Lung (tissue), 12 donors: ENCODE measurements around the gene EHD4. TPM values are rescaled to one million over a fixed set of nuclear protein-coding genes. Genes with fewer than 3 reads are reported as not detected.

ENCODE experiments used
- ATAC-seq: fragments of 200-7000 bp; cut with Tn5 transposase; one replicate; pipeline ENCODE4 v1.9.1; 2020; ENCODE audit warnings: moderate number of reproducible peaks; ENCODE audit not compliant: insufficient read depth, low FRiP score
- DNase-seq, 3 donors: peaks; one replicate each; pipeline ENCODE4 v3.0.0-alpha.2; 2013 to 2017
- H3K27ac ChIP-seq, 2 donors: one replicate each; pipeline ENCODE4 v1.5.1; 2013; ENCODE audit warnings: mild to moderate bottlenecking in 2 of 2, moderate library complexity in 2 of 2, control low read depth in 1 of 2, inconsistent platforms in 1 of 2, low read depth in 1 of 2, low read length in 1 of 2
- H3K27me3 ChIP-seq, 3 donors: one replicate each; pipeline ENCODE4 v1.5.1; 2013; ENCODE audit warnings: low read length in 2 of 3; ENCODE audit not compliant: control insufficient read depth in 3 of 3, insufficient read depth in 3 of 3
- H3K36me3 ChIP-seq, 4 donors: one replicate each; pipeline ENCODE4 v1.5.1; 2013; ENCODE audit warnings: low read length in 4 of 4, mild to moderate bottlenecking in 1 of 4, moderate library complexity in 1 of 4; ENCODE audit not compliant: control insufficient read depth in 4 of 4, insufficient read depth in 4 of 4
- H3K4me1 ChIP-seq, 5 donors: one replicate each; pipeline ENCODE4 v1.5.1; 2013; ENCODE audit warnings: low read length in 5 of 5, mild to moderate bottlenecking in 2 of 5, moderate library complexity in 1 of 5; ENCODE audit not compliant: control insufficient read depth in 5 of 5, insufficient read depth in 5 of 5
- H3K4me3 ChIP-seq: one replicate; pipeline ENCODE4 v1.5.1; 2013; ENCODE audit warnings: mild to moderate bottlenecking, control low read depth, moderate library complexity
- H3K9ac ChIP-seq, 2 donors: one replicate each; pipeline ENCODE4 v1.5.1; 2013; ENCODE audit warnings: low read length in 2 of 2, control low read depth in 1 of 2; ENCODE audit not compliant: insufficient read depth in 1 of 2
- H3K9me3 ChIP-seq, 4 donors: one replicate each; pipeline ENCODE4 v1.5.1; 2013; ENCODE audit warnings: low read length in 3 of 4, mild to moderate bottlenecking in 1 of 4, moderate library complexity in 1 of 4; ENCODE audit not compliant: control insufficient read depth in 4 of 4, insufficient read depth in 3 of 4
- WGBS, 2 donors: extraction: QIAGEN DNeasy Blood & Tissue Kit; methylation state at CpG; one replicate each; pipeline ENCODE4 v1.1.7; 2013; 5-methylcytosine and 5-hydroxymethylcytosine counted together
- polyA plus RNA-seq, 2 donors: library from polyadenylated mRNA; stranded (reverse); fragments of 200-250 nt; gene quantifications; one replicate each; pipeline ENCODE4 v1.2.1, GENCODE V29; 2013
- total RNA-seq, 2 donors: library from RNA; depleted of rRNA in 1 of 2; stranded (reverse); fragments of >200 nt in 1 of 2; gene quantifications; one replicate each; pipeline ENCODE4 v1.2.1, GENCODE V29; 2014 to 2021
- TF ChIP-seq, protein P1 (sequence below): IDR thresholded peaks from 2 replicates; pipeline ENCODE4 v1.5.1; 2012; ENCODE audit warnings: mild to moderate bottlenecking; ENCODE audit errors: control extremely low read depth, extremely low read depth
- donor health status: control.
- donor health status: control.
- donor health status: Bipolar disorder and iron deficiency.
- donor health status: healthy.
- donor health status: DM: yes; HTN: yes; CAD: no.

EHD4 gene
- total and polyA plus RNA-seq, 4 donors = 16.4 to 36.3 (median 25.9) TPM

DNA sequence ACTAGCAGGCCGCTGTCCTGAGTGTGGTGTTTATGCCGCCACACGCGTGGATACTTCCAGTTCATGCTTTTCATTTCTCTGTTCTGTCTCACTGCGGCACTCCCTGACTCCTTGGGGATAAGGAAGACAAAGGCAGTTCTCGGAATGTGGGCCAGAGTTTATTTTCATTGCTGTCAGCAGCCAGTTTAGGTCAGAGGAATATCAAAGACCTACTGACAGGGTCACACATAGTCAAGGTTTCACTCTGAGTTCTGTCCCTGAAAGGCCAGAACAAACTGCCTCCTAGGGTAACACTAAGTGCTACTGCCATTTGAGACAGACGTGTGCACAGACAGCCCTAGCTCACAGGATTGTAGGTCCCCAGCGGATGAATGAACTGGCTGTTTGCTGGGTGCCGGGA lies 51.2 kb downstream of the EHD4 start:
- ATAC-seq = no peak
- TF ChIP-seq, protein P1, sequence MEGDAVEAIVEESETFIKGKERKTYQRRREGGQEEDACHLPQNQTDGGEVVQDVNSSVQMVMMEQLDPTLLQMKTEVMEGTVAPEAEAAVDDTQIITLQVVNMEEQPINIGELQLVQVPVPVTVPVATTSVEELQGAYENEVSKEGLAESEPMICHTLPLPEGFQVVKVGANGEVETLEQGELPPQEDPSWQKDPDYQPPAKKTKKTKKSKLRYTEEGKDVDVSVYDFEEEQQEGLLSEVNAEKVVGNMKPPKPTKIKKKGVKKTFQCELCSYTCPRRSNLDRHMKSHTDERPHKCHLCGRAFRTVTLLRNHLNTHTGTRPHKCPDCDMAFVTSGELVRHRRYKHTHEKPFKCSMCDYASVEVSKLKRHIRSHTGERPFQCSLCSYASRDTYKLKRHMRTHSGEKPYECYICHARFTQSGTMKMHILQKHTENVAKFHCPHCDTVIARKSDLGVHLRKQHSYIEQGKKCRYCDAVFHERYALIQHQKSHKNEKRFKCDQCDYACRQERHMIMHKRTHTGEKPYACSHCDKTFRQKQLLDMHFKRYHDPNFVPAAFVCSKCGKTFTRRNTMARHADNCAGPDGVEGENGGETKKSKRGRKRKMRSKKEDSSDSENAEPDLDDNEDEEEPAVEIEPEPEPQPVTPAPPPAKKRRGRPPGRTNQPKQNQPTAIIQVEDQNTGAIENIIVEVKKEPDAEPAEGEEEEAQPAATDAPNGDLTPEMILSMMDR = no peak
- H3K9ac ChIP-seq = no peak overlapping the region
- peaks cover 0 to 39% (median 13%) of the 10 kb centered on the region in 5 donors for H3K4me1 ChIP-seq
- H3K27me3 ChIP-seq = no peaks in the 10 kb centered on the region
- DNase-seq = no peak
- H3K9me3 ChIP-seq = no peaks in the 10 kb centered on the region
- H3K27ac ChIP-seq = peak overlapping the region in 1 of 2 donors; percentile 71
- H3K4me3 ChIP-seq = no peak overlapping the region
- WGBS, 2 donors = 73 to 87% methylated on average over 9 of the region's 9 CpGs
- peaks cover 0 to 22% (median 2%) of the 10 kb centered on the region in 4 donors for H3K36me3 ChIP-seq

DNA sequence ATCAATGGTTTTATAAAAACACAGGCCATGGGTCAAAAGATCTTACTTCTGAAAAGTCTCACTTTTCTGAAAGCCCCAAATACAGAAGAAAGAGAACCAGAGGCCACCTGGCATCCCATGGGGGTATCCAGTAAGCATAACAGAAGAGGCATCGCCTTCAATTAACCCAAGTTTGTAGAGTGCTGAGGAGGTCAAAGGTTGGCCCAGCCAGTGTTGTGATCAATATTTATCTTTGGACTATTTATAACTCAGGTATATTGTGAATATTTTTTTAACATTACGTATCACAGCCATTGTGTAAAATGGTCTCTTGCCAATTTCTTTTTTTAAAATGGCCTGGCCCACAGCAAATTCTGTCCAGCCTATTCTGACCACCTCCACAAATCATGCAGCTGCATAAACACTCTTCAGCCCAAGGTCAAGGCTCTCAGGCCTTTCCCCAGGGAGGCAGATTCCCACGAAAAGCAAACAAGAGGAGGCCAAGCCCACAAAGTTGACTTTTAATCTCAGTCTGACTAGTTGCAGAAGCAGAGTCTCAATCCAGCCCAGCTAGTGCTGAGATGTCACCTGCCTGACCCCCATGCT lies 52.3 kb downstream of the EHD4 start:
- Histone ChIP-seq H3K9ac (no peak overlapping the region), H3K9me3 (no peaks in the 10 kb centered on the region), H3K27ac (peak overlapping the region in 1 of 2 donors; percentile 80), H3K4me3 (no peak overlapping the region), H3K4me1 (peaks cover 0 to 43% (median 7%) of the 10 kb centered on the region in 5 donors), H3K27me3 (no peaks in the 10 kb centered on the region), H3K36me3 (peaks cover 0 to 24% (median 2%) of the 10 kb centered on the region in 4 donors)
- WGBS, 2 donors = 49 to 67% methylated on average over 3 of the region's 3 CpGs
- TF ChIP-seq, protein P1 = no peak
- DNase-seq (peak in 1 of 3 donors; percentile 31), ATAC-seq (no peak)

DNA sequence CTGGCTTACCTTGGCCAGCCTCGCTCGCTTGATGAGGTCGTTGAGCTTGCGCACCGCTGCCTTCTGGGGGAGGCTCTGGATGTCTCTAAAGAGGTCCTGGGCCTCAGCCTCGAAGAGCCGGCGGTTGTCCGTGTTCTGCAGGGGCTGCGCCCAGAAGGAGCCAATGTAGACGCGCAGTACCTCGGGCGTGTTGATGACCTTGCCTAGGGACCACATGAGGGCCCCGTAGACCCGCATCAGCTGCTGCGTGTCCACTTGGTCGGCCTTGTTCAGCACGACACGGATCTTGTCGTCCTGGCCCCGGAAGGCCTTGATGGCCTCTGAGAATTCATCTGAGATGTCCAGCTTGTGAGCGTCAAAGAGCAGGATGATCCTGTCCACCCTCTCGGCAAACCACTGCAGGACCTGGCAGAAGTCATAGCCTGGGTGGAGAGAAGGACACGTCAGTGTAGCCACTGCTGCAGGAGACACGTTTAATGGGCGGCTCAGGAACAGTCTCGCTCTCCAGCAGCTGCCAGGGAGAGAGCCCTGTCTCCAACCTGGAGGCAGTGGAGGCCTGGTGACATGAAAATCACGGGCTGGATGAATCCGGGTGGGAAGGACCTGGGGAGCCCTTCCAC lies 53.0 kb downstream of the EHD4 start:
- peaks cover 0 to 23% (median 0%) of the 10 kb centered on the region in 4 donors for H3K36me3 ChIP-seq
- H3K9ac ChIP-seq = no peak overlapping the region
- no peak overlapping the region for H3K4me3 ChIP-seq
- no peaks in the 10 kb centered on the region for H3K27me3 ChIP-seq
- ATAC-seq = no peak
- H3K27ac ChIP-seq = peak overlapping the region in 1 of 2 donors; percentile 80
- DNase-seq = no peak
- WGBS, 2 donors = 90 to 93% methylated on average over 30 of the region's 30 CpGs
- H3K9me3 ChIP-seq = no peaks in the 10 kb centered on the region
- H3K4me1 ChIP-seq = peaks cover 0 to 43% (median 7%) of the 10 kb centered on the region in 5 donors
- TF ChIP-seq, protein P1 = no peak
